HG03565 (cell line): ENCODE data around the gene FNTB.

ENCODE experiments used
- ATAC-seq: cut with Tn5 transposase; IDR thresholded peaks from one replicate; pipeline ENCODE4 v1.9.1; 2021; ENCODE audit warnings: mild to moderate bottlenecking, moderate library complexity; ENCODE audit not compliant: unreplicated experiment

FNTB gene

DNA sequence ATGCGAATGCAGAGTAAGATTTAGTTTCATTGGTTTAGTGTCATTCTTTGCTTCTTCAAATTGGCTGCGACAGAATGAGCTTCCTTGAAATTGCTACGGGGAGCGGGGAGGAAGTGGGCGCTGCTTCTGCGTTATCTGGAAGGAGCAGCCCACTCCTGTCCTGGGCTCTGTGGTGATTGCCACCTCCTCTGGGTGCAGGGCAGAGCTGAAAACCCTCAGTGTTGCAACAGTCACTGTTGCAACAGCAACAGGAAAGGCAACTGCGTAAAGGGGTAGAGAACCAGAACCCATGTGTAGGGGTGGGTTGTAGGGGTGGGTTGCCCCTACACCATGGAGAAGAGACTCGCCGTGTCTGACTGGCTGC, 57.9 kb downstream of the FNTB start:
- no peak for ATAC-seq

DNA sequence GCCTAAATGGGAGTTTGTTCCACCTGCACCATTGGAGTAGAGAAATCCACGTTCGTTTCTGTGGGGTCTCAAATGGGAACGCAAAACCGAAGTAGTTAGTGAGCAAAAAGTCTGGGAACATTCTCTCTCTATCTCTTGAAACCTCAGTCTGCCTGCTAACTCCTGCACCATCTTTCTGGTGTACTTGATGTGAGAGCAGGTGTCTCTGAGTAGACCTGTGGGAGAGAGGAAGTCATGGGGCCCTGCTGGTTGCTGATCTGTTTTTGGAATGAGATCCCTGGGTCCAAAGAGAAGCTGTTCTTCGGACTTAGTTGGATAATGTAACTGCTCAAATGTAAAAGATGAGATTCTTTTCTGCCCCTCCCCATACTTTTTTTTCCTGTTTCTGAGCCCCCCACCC, 58.3 kb downstream of the FNTB start:
- no peak for ATAC-seq

DNA sequence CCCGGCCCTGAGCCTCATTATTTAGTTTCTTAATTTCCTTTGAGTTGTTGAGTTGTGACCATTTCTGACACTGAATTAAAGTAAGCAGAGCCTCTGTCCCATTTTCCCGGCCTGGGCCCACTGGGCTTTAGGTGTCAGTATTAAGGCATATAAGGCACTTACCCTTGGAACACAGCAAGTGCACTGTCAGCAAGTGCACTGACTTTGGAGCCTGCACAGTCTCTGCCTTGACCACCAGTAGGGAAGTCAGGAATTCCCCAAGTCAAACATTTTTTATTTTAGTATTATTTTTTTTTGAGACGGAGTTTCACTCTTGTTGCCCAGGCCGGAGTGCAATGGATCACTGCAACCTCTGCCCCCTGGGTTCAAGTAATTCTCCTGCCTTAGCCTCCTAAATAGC, 59.0 kb downstream of the FNTB start:
- ATAC-seq: no peak

DNA sequence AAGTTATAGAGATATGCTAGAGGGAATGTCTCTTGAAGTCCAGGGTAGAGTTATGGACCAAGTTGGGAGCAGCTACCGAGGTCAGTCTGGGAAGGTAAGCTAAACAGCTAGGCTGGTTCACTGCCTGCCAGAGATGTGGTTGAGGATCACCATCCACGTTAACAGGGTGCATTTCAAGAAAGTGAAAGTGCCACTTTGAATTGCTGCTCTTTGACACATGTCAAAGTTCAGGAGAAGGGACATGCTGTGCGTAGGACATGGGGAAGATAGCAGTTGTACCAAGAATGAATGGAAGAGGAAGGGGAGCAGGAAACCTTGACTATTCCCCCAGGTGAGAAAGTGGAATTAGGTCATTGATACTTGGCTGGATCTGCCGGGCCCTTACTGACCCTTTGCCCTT, 66.1 kb downstream of the FNTB start:
- ATAC-seq: no peak

DNA sequence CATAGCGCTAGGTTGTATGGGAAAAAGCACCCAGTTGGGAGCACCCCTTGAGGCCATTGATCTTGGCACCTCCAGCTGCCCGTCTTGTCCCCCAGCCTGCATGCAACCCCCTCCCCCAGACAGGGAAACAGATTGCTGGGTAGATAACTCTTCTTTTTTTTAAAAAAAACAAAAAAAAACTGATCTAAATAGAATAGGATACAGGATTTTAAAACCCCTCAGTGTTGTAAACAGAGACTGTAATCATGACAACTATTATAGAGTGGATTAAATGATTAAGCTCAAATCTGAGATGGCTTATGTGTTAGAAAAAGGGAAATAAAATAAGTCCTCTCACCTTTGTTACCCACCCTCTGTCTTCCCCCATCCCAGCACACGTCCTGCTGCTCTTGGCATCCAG, 66.8 kb downstream of the FNTB start:
- no peak for ATAC-seq

DNA sequence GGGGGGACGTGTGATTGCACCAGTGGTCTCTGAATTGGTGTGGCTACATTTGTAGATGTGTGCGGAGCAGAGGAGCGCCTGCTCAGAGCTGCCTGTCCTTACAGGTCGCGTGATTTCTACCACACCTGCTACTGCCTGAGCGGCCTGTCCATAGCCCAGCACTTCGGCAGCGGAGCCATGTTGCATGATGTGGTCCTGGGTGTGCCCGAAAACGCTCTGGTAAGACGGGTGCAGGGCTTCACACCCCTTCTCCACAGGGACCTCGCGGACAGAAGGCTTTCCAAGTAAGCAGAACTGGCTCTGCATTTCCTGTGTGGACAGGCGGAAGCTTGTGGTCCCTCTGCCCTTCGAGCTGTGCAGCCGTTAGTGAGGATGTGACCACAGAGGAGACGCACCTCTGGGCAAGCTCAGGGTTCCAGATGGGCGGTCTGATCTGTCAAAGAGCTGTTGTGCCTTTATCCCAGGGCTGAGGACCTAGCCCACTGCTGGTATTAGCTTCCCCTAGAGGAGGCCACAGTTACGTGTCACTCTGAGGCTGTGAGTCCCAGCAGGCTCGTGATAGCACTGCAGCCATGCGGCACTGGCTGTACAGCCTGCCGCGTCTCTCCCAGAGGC, 67.9 kb downstream of the FNTB start:
- no peak for ATAC-seq

DNA sequence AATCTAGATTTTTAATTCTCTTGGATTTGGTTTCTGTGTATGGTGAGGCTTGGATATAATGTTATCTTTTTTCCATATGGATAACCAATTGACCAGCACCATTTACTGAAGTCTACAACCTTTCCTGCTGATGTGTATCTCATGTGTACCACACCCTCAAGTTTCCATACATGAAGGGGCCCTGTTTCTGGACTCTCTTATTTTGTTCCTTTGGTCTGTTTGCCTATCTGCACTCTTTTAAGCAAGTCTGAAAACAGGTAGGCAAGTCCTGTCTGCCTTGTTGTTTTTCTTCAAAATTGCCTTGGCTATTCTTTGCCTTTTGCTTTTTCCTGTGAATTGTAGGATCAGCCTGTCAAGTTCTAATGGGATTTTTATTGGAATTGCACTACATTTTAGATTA, 71.0 kb downstream of the FNTB start:
- no peak for ATAC-seq

DNA sequence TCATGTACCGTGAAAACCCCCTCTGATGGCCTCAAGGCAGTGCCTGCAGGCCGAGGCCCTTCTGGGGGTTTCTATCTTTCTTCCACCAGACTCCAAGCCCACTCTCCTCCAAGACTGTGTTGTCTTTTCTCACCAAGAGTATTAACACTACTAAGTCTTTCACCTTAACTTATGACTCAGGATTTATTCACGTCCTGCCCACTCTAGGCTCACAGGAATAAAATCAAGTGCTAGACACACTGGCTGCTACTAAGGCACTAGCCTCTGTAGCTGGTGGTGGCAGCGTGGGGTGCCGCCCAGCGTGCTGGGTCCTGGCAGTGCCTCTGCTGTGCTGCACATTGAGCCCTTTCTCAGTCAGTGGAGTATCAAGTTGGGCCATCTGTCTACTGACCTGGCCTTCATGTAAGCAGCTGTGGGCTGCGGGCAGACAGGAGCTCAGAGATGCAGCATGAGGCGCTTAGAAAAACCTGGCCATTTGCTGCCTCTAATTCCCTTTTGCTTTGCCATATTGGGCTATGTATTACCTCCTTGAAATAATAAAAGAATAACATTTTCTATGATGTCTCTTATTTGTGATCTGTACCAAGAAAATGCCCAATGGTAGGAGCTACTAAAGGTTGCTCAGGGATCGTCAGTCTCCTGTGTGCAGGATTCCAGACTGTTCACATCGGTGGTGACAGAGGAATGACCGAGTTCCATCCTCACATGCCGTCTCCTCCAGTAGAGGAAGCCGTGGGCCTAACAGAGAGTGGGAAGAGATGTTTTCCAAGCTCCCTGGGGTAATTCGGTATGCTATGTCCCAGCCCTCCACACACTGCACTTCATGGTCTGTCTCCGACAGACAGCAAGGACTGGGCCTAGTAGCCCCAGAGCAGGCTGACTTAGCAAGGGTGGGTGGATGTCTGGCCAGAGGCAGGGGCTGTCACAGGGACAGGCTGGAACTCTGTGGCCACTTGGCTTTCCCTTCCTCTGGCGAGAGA, 75.7 kb downstream of the FNTB start:
- ATAC-seq: no peak

DNA sequence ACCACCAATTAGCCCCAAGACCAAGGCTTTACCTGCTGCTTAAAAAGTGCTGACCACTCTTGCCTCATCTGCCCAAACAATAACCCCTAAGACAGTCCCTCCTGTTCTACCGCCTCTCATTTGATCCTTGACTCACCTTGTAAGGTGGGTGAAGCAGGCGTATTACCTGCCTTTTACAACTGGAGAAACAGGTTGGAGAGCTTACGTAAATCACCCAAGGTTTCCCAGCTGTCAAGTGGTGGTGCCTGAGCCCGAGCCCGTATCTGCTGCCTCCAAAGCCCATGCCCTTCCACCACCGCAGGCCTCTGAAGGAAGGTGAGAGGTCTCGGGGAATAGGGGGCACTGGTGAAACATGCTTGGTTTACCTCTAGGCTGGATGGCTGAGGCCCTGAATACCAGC, 79.0 kb downstream of the FNTB start:
- ATAC-seq: no peak

DNA sequence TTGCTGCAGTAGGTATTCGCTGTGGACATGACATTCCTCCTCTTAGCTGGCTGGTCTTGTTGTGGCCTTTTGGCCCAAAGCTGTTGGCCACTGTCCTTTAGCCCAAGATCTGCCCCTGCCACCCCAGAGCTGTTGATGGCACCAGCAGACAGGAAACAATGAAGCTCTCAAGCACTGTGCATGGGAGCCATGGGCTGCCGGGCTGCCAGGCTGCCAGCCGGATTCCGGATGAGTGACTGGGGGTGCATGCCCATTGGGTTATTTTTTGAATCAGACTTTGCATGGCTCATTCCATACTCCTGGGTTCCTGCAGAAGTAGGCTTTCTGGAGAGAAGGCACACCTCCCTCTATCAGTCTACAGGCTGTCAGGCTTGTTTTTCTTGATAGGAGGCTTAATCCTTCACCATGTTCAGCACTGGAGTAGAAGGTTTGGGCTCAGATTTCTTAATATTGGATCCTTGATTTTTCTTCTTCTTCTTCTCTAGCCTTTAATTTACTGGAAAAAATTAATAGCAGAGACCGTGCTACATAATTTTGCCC, 83.2 kb downstream of the FNTB start:
- no peak for ATAC-seq

DNA sequence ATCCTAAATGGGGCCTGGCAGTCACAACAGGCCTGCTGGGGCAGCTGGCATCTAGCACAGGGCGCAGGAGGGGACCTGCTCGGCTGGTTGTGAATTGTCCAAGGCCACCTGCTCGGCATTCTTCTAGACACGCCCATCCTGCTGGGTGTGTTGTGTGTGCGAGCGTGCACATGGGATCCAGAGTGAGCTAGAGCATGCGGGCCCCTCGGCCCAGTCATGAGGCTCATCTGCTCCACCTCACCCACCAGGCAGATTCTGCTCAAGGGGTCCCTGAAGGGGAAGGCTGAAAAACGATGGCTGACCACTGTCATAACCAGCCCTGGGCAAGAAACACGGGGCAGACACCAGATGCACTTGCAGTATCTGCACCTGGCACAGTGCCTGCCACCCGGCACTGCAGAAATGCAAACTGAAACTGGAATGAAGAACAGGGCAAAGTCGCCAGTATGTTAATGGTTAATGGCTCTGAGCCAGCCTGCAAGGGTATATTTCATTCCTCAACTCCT, 83.8 kb downstream of the FNTB start:
- no peak for ATAC-seq

DNA sequence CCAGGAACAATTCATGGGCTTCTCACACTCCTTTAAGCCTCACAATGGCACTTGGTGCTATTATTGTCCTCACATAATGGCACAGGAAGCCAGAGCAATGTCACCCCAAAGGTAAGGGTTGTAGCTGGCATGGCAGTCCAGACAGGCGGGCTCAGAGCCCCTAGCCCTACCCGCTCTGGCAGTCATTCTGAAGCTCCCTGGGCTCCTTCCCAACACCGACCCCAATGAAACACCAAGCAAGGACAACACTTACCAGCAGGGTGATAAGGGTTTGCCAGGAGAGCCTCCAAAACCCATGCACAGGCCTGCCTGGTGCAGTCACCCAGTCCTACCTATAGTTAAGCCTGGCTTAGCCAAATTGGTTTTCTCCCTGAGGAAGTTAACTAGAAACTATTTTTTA, 84.8 kb downstream of the FNTB start:
- no peak for ATAC-seq

DNA sequence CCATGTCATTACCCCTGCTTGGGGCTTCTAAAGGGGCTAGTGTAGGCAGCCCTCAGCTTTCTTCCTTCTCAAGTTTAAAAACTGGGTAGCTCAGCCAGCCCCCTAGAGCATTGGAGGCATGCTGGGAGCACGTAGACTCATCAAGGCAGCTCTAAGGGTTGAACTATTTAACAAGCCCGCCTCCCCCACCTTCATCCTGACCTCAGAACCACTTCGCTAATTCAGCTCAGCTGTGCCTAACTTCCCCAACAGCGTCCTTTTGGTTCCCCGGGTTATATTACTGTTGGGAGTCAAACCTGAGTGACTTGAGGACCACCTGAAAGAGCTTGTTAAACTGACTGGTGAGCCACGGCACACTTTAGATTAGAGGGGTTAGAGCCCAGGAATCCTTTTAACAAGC, 85.6 kb downstream of the FNTB start:
- no peak for ATAC-seq

DNA sequence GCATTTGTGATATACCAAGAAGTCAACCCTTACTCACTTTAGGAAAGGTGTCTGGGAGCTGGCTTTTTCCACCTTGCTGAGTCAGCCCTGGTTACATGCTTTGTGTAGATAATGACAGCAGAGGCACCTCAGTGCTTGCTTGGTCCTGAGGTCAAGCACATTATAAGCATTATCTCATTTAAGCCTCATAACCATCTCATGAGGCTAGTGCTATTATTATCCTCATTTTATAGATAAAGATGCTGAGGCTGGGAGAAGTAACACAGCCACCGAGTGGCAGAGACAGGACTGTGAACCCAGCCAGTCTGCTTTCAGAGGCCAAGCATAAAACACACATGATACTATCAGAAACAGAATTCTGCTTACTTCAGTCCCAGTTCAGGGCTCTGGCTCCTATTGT, 86.2 kb downstream of the FNTB start:
- no peak for ATAC-seq

DNA sequence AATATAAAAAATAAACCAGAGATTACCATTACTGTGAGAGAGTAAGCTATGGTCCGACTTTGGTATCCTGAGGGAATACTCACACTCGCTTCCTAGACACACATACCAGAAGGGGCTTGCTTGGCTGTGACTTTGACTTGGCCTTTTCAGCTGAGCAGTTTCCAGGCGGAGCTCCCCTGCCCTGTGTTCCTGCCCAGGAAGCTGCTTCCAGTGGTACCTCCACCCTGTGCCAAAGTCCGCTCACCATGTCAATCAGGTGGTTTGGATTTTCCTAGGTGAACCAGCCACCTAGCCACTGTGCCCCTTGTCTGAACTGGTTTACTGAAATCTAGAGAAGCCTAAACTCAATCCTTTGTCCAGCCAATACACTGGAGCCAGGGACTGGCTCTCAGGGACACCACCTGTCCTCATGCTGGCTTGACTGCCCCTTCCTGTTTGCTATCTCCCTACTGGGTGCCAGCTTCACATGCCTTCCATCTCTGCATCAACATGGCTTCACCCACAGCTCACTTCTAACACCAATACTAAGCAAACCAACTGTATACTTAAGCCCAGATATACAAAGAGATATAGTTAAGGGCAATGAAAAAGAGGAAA, 87.0 kb downstream of the FNTB start:
- no peak for ATAC-seq

DNA sequence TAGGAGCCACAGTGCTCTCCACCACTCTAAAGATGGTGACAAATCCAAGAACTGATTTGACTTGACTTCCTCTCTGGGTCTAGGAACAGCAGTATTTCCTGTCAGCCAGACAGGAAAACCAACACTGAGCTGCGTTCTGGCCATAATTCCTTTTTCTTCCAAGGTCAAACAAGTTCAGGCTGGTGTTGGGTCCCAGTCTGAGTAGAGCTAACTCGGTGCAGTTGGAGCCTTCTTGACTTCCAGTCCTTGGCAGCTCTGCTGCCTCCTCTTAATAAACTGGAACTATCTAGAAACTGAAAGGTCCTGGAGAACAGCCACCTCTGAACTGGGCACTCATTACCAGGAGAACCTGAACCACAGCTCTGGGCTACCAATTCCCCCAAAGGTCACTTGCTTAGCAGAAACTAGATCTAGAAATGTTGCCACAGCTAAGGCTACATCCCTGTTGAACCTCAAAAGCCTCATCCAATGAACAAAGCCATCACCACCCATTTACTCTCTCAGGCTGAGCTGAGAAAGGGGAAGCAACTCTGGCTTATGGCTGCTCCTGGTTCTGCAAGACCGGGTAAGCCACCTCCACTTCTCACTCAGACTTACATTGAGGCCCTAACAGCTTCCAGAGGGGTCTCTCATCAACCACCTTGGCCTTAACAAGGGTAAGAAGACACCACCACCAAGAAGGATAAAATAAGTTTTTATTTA, 87.9 kb downstream of the FNTB start:
- no peak for ATAC-seq

DNA sequence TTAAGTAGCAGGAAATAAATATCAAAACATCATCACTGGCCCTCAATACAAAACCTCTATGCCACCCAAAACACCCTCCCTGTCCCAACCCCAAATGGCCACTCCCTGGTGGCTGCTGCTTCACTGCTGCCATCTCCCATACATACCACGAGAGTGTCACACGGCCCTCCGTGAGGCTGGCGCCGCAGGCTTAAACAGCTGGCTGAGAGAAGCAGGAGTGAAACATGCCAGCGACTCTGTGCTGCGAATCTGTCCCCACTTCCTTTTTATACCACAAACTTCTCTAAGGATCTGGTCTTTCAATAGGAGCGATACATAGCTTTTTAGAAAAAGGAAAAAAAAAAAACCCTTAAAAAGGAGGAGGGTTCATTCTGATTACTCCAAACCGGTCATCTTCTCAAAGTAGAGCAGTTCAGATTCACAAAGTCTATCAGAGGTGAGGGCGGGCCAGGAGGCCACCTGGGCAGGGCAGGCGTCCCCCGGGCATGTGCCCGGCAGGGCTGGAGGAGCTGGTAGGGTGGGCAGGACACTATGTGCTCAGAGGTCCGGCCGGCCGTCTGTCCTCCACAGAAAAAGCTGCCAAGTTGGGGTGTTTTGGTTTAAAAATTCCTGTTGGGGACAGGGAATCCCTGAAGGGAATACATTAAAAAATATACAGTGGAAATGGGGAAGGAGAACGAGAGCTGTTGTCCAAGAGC, 89.1 kb downstream of the FNTB start:
- ATAC-seq: no peak

DNA sequence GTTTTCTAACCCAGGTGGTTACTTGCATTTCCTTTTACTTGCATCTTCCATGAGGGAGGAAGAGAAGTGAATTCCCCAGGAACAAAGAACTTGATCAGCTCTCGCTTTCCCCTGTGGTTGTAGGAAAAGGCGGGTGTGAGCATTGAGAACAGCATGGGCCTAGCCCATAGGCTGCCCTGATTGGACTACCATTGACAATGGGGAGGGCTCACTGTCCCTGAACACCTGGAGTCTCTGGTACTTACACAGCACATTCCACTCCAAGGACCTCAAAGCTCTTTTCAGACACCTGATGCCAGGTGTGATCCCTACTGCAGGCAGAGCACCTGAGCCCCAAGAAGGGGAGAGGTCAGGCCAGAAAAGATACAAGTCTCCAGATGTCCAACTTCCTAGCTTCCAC, 90.6 kb downstream of the FNTB start:
- no peak for ATAC-seq

DNA sequence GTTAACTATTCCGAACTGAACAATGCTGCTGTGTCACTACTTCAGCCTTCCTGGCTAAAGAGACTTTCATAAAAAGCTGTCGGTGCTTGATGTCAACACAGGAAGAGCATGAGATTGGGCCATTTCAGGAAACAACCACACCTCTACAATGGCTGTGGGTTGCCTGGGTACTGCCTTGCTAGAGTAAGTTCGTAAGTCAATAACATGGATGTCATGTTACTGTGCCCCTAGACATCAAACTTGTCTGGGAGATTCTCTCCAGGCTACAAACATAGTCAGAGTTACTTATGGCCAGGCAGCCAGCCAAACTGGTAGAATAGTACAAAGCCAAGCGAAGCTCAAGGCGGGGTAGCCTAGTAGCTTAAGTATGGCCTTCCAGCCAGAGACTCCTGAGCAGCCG, 92.5 kb downstream of the FNTB start:
- ATAC-seq: no peak

DNA sequence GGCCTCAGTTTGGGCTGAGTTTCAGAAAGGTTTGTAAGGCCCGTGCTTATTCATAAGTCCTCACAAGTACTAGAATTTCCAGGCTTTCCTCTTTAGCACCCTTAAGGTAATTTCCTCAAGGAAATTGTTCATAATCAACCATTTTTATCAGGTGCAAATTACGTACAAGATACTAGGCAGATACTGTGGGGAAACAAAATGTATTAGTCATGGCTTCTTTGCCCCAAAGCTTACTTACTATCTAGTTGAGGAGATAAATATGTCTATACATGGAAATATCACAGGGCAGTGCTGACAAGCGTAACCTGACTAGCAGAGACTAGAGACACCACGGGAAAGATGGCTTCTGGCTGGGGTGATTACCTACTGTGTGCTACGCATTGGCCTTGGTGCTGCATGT, 93.1 kb downstream of the FNTB start:
- no peak for ATAC-seq
